DMS153 treated with DMSO at 0.1 percent for 48 hours (cell line): ENCODE measurements around the gene PDSS2.
"Not testable (repeated sequence)": the region's sequence is repeated elsewhere in the genome, so short reads cannot be mapped to it uniquely, and the experiment has no call there.

Experiments
- DNase-seq: peaks from one replicate; lab custom pipeline; 2025; ENCODE audit not compliant: unreplicated experiment; lab: John Stamatoyannopoulos, UW

The PDSS2 gene

DNA sequence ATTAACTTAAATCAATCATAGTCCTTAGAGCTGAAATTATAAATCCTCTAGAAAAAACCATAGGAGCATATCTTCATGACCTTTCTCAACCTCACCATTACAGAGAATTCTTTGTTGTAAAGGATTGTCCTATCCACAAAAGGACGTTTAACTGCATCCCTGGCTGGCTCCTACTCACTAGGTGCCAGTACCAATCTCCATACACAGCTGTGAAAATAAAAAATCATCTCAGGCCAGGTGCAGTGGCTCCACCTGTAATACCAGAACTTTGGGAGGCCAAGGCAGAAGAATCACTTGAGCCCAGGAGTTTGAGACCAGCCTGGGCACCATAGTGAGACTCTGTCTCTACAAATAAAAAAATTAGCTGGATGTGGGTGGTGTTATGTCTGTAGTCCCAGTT lies 89.9 kb downstream of the PDSS2 start:
- no peak for DNase-seq

DNA sequence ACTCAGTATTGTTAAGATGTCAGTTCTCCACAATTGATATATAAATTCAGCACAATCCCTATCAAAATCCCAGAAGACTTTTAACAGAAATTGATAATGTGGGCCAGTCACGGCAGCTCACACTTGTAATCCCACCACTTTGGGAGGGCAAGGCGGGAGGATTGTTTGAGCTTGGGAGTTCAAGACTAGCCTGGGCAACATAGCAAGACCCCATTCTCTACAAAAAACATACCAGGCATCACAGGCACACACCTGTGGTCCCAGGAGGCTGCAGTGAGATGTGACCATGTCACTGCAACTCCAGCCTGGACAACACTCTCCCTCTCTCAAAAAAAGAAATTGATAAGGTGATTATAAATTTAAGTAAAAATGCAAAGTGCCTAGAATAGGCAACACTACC lies 90.9 kb downstream of the PDSS2 start:
- DNase-seq, result no peak

DNA sequence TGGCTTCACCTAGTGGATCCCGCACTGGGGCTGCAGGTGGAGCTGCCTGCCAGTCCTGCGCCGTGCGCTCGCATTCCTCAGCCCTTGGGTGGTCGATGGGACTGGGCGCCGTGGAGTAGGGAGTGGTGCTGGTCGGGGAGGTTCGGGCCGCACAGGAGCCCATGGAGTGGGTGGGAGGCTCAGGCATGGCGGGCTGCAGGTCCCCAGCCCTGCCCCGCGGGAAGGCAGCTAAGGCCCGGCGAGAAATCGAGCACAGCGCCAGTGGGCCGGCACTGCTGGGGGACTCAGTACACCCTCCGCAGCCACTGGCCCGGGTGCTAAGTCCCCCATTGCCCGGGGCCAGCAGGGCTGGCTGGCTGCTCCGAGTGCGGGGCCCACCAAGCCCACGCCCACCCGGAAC lies 95.2 kb downstream of the PDSS2 start:
- not testable (repeated sequence) for DNase-seq

DNA sequence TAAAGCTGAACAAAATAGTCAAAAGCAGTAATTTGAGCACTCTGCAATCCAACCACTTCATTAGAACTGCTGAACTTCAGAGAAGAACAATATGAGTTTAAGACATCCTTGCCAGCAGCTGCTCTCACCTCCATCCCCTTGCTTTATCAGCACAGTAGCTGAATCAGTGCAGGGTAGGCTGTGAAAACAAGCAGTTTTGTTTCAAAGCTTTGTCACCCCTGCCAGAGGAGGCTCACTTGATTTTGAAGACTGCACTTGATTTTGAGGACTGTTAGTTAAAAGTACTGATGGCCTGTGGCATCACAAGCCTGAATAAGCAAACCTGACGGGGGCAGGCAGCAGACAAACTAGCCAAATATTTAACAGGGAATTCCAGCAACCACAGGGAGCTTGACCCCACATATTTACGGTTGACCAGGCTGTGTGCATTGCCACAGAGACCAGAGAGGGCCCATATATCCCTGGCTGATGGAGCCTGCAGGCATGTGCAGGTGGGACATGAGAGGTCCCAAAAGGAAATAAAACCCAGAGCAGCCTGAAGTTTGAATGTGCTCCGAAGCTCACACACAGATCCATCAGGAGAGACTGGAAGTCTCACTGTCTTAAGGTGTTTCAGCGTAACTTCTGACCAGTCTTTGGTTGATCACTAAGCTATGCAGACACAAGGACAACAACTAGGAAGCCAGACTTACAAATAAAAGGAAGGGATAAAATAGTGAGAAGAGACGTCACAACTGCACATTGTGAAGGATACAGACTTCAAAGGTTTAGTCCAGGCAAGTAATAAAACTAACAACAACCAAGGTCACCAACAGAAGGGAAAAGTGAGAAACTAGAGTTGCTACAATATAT lies 97.4 kb downstream of the PDSS2 start:
- no peak for DNase-seq

- no peak for DNase-seq
Observed at GRCh38 chr6:107360476-107360875, 98.9 kb downstream of the PDSS2 start.

- DNase-seq, result no peak
Observed at GRCh38 chr6:107357842-107358241, 101.5 kb downstream of the PDSS2 start.

DNA sequence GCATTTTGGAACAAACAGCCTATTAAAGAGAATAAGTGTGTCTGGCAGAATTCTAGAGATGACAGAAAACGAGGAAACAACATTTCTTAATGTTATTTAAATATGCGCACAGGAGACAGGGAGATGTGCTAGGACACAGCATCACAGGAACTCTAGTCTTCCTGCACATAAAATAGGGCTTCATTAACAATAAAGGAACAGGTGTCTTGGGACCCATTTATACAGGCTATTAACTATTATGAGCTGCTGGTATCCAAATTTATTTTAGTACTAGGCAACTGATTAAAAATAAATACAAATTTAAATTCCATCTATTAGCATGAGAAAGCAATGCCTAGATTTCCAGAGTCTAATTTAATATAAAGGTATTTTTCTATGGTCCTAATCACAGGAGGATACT lies 102.3 kb downstream of the PDSS2 start:
- DNase-seq, result no peak

GRCh38 chr6:107355659-107356058 lies 103.7 kb downstream of the PDSS2 start:
- DNase-seq, result no peak

GRCh38 chr6:107354451-107354850 lies 104.9 kb downstream of the PDSS2 start:
- no peak for DNase-seq

GRCh38 chr6:107353773-107354382 lies 105.5 kb downstream of the PDSS2 start:
- no peak for DNase-seq

- DNase-seq, result no peak
Observed at GRCh38 chr6:107348224-107348623, 111.1 kb downstream of the PDSS2 start.

DNA sequence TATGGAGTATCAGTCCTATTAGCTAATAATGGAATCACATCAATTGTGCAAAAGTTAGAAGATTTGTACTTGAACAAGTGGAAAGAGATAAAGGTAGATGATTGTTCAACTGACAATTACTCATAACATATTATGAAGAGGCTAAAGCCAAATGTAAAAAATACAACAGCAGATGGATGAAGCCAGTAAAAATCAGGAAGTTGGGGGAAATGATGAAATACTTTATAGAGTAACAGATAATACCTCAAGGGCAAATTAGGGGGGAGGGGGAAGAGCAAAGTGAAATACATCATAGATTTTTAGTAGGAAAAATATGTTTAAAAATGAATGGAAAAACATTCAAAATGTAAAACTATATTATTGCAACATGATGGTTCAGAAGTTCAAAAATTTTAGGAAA lies 114.0 kb downstream of the PDSS2 start:
- no peak for DNase-seq

DNA sequence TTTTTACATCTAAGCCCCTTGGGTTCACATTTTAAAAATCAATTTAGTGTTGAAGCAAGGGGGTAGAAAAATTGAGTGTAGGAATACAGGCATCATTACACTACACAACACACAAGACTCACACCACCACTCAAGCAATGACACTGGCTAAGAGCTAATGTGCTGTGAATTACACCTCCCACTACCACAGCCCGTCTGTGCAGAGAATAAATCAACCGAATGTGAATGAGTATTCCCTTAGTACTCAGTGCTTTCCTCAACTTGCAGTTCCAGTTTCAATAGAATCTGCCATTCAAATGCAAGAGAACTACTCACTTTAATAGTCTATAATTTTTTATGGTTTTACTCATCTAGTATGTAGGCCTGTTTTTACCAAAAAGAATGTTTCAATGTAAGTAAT lies 114.4 kb downstream of the PDSS2 start:
- no peak for DNase-seq

GRCh38 chr6:107344383-107344782 lies 115.0 kb downstream of the PDSS2 start:
- DNase-seq, result no peak

DNA sequence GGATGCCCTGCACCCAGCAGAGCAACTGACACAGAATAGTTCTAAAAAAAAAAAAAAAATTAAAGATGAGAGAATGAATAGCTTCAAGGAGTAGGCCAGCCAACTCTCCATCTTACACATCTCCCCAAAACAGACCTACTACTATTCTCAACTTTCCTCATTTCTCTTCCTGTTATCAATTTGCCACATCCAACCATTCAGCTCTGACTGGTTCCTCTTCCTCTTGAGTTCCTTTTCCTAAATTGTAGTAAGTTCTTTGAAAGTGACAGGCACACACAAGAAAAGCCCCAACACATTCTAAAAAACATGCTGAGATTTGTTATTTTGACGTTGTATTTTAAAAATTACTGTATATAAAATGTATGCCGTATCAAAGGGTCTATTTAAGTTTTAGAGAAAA lies 117.2 kb downstream of the PDSS2 start:
- DNase-seq, result no peak

DNA sequence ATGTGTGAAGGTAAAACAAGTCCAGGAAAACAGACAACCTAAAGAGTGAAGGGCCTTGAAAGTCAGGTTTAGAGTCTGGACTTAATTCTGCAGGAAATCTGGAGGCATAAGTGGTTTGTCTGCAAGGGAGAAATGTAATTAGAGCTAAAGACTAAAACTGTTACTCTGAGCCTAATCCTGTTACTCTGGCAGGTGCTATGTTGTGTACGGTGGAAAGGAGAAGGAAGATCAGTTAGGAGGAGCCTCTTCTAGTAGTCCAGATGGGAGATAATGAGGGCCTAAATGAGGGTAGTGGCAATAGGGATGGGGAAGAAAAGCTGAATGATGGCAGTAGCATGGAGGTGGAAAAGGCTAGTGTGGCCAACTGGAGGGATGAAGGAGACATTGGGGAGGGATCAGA lies 118.5 kb downstream of the PDSS2 start:
- no peak for DNase-seq

DNA sequence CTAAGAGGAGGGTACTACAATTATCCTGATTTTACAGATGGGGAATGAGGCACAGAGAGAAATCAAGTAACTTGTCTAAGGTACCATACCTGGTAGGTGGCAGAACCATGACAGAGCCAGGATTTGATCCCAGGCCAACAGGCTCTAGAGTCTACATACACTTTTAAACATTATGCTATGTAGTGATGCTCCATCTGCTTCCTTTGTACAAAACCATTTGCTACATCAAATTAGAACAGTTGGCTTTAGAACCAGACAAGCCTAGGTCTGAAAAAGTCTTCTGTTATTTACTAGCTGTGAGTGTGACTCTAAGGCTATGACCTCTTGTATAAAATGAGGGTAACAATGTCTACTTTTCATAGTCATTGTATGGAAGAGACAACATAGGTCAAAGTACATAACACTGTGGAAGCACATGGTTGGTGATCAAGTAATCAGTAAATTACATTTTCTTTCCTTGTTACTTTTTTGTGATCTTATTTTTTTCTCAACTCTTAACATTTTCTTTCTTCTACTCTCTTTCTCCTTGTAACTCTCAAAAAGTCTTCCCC lies 122.1 kb downstream of the PDSS2 start:
- DNase-seq, result no peak

DNA sequence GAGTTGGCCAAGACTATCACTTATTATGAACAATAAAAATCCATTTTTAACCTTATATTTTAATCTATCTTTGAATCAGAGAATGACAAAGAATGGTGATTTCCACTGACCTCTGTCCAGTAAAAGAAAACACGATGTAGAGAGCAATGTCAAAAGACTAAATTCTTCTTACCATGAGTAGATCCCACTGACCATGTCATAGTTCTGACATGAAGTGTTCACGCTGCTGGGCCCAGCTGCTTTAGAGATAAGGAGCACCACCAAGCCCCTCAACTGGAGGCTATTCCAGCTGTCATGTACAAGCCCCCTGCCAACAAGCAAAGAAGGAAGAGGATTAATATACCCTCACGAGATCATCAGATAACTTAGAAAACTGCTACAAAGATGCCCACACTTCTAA lies 125.3 kb downstream of the PDSS2 start:
- DNase-seq, result no peak

GRCh38 chr6:107333491-107333890 lies 125.9 kb downstream of the PDSS2 start:
- DNase-seq, result no peak

DNA sequence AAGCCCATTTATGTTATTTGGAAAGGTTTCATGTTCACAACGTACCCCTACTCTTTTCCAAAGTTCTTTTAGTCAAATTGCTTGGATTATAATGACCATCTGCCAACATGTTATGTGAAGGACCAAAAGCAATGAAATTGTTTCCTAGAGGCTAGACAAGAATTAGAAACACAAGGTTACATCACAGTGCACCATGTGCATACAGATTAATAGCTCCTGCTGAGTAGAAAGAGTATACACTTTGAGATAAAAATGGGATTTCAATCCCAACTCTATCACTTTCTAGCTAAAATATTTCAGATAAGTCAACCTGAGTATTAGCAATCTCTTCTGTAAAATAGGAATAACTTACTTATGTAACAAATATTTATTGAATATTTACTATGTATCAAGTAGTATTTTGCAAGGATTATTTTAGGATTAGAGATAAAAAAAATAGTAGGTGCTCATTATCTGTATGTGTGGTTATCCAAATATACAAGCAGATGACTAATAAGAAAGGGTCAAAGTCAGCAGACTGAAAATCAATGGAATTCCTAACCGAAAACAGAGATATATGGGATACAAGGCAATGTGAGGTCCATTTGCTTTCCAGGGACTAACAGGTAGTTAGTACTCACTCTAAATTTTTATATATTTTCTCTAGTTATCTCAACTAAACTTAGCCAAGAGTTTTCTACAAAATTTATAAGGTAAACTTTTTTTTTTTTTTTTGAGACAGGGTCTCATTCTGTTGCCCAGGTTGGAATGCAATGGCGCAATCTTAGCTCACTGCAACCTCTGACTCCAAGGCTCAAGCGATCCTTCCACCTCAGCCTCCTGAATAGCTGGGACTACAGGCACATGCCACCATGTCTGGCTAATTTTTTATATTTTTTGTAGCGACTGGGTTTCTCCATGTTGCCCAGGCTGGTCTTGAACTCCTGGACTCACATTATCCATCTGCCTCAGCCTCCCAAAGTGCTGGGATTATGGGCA lies 127.7 kb downstream of the PDSS2 start:
- no peak for DNase-seq

GRCh38 chr6:107330168-107330567 lies 129.2 kb downstream of the PDSS2 start:
- DNase-seq, result no peak
